Body of pancreas (tissue), 4 donors: ENCODE data around the gene ADIPOR1. TPM values are rescaled to one million over a fixed set of nuclear protein-coding genes. Genes with fewer than 3 reads are reported as not detected.
"Not testable (repeated sequence)": the region's sequence is repeated elsewhere in the genome, so short reads cannot be mapped to it uniquely, and the experiment has no call there.

ENCODE experiments used
- ATAC-seq: fragments of 150-250 bp; one replicate; pipeline ENCODE4 v1.9.1; 2016
- DNase-seq, 4 donors: peaks; one replicate each; pipeline ENCODE4 v3.0.0-alpha.2; 2019
- H3K27ac ChIP-seq, 4 donors: fragments of 200-600 bp; sonication (generic); 1 replicate in 3 of 4; 2 replicates in 1 of 4; pipeline versions ENCODE4 v1.5.1 to v1.6.1; 2016 to 2019; ENCODE audit warnings: mild to moderate bottlenecking in 1 of 4, mixed read lengths in 1 of 4, moderate library complexity in 1 of 4
- H3K27me3 ChIP-seq, 2 donors: fragments of 200-600 bp; sonication (generic); one replicate each; pipeline ENCODE4 v1.6.0; 2016; ENCODE audit warnings: mild to moderate bottlenecking in 1 of 2
- H3K36me3 ChIP-seq, 2 donors: fragments of 200-600 bp; sonication (generic); replicated peaks in 1 of 2; 2 replicates each; pipeline ENCODE4 v1.5.1; 2016; ENCODE audit warnings: low read depth in 2 of 2; ENCODE audit not compliant: insufficient read depth in 1 of 2
- H3K4me1 ChIP-seq: fragments of 200-600 bp; sonication (generic); one replicate; pipeline ENCODE4 v1.6.0; 2016
- H3K4me3 ChIP-seq, 2 donors: fragments of 200-600 bp; sonication (generic); 1 replicate in 1 of 2; 2 replicates in 1 of 2; pipeline ENCODE4 v1.5.1; 2016 to 2019
- H3K9me3 ChIP-seq, 3 donors: fragments of 200-600 bp; sonication (generic); 1 replicate in 2 of 3; 2 replicates in 1 of 3; pipeline ENCODE4 v1.5.1; 2016
- CTCF ChIP-seq, 7 experiments: fragments of 450-650 bp in 4 of 7; fragments of 200-600 bp in 3 of 7; sonication (generic) in 3 of 7; IDR thresholded peaks; one replicate each; pipeline ENCODE4 v1.5.1; 2016 to 2019; ENCODE audit warnings: antibody characterized with exemption in 7 of 7
- POLR2A ChIP-seq, 3 donors: fragments of 450-650 bp; IDR thresholded peaks; one replicate each; pipeline ENCODE4 v1.6.1; 2016; ENCODE audit warnings: antibody characterized with exemption in 3 of 3, mild to moderate bottlenecking in 2 of 3
- WGBS, 2 donors: methylation state at CpG; one replicate each; pipeline ENCODE4 v1.1.5; 2017; 5-methylcytosine and 5-hydroxymethylcytosine counted together
- intact Hi-C: fragments of 100-400 bp; cut with DNase I; formaldehyde crosslinking; loops from one replicate; pipeline ENCODE4 v1.15.1; 2023
- small RNA-seq: library from RNA; depleted of rRNA; stranded (forward); fragments of <200 nt; gene quantifications from one replicate; pipeline ENCODE3, GENCODE V24; 2016
- total RNA-seq, 2 donors: library from RNA; depleted of rRNA; stranded (reverse); fragments of >200 nt; gene quantifications; one replicate each; pipeline ENCODE4 v1.1.0, GENCODE V29; 2016

ADIPOR1 gene
- total RNA-seq, 2 donors from 2014 or later: 38.6 to 52.4 TPM

DNA sequence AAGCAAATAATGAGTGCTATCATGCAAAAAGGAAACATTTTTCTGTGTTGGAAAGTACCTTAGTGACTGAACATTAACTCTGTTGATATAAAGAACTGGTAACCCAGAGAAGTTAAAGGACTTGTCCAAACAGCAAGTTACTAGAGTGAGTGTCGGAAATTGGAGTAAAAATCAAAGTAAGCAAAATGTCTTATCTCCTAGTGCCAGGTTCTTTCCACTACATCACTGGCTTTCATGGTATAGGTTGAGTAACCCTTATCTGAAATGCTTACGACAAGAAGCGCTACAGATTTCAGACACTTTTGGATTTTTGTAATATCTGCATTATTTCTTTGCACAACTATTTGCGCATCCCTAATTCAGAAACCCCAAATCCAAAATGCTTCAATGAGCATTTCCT lies 52.8 kb downstream of the ADIPOR1 start:
- peaks cover 0 to 30% of the 10 kb centered on the region in 2 donors for H3K36me3 ChIP-seq
- no peak for ATAC-seq
- WGBS, 2 donors: 54 to 72% methylated on average over 4 of the region's 4 CpGs

GRCh38 chr1:202903808-202904207 lies 54.3 kb downstream of the ADIPOR1 start:
- intact Hi-C loops, H3K9me3 ChIP-seq, H3K27ac ChIP-seq, DNase-seq, H3K4me1 ChIP-seq, H3K4me3 ChIP-seq, ATAC-seq, H3K27me3 ChIP-seq: not testable (repeated sequence)
- WGBS, 2 donors: 93 to 94% methylated on average over 5 of the region's 5 CpGs
- H3K36me3 ChIP-seq: peaks cover 0 to 22% of the 10 kb centered on the region in 2 donors

More for the DNA sequence above, 52.8 kb downstream of the ADIPOR1 start:
- TF ChIP-seq POLR2A (IDR thresholded peaks at IDR 0.05) (no peak), CTCF (IDR thresholded peaks at IDR 0.05) (no peak)
- Histone ChIP-seq H3K27me3 (no peaks in the 10 kb centered on the region), H3K9me3 (no peaks in the 10 kb centered on the region), H3K27ac (no peak overlapping the region), H3K4me1 (no peaks in the 10 kb centered on the region), H3K4me3 (no peak overlapping the region)
- intact Hi-C loops: no loop called here
- DNase-seq: no peak

DNA sequence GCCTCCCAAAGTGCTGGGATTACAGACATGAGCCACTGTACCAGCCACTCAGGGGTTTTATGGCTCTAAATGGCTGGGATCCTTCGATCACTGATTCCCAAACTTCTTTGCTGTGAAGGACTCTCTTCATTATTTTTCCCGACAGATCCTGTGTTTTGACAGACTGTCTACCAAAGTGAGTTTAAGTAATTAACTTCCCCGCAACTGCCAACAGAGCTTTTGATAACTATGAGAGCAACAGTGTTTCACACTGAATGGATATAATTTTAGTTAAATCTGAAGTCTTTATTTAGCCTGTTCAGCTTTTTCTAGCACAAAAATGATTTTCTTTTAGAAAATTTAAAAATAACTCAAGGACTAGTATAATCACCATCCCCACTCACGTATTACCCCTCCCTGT lies 56.6 kb downstream of the ADIPOR1 start:
- intact Hi-C loops: no loop called here
- 94 to 96% methylated on average over 4 of the region's 4 CpGs for WGBS, 2 donors

GRCh38 chr1:202892501-202892900 lies 65.6 kb downstream of the ADIPOR1 start:
- Histone ChIP-seq H3K36me3 (peaks cover 11 to 26% of the 10 kb centered on the region in 2 donors), H3K27me3 (no peaks in the 10 kb centered on the region), H3K4me1 (peaks cover 10% of the 10 kb centered on the region), H3K9me3 (no peaks in the 10 kb centered on the region), H3K4me3 (no peak overlapping the region), H3K27ac (no peak overlapping the region)
- TF ChIP-seq CTCF (IDR thresholded peaks at IDR 0.05) (no peak), POLR2A (IDR thresholded peaks at IDR 0.05) (no peak)
- ATAC-seq: no peak
- DNase-seq: no peak
- WGBS, 2 donors: 96 to 99% methylated on average over 7 of the region's 7 CpGs
- intact Hi-C loops: no loop called here

More for the DNA sequence above, 56.6 kb downstream of the ADIPOR1 start:
- no peak for ATAC-seq
- H3K4me3 ChIP-seq: no peak overlapping the region
- no peaks in the 10 kb centered on the region for H3K9me3 ChIP-seq
- peaks cover 0 to 14% of the 10 kb centered on the region in 2 donors for H3K36me3 ChIP-seq
- H3K27me3 ChIP-seq: no peaks in the 10 kb centered on the region
- no peaks in the 10 kb centered on the region for H3K4me1 ChIP-seq
- TF ChIP-seq CTCF (IDR thresholded peaks at IDR 0.05) (no peak), POLR2A (IDR thresholded peaks at IDR 0.05) (no peak)
- DNase-seq: no peak
- H3K27ac ChIP-seq: no peak overlapping the region

Small RNA genes lying within 50 kb of the gene (small RNA-seq; reads per million reads assigned to genes)
- not detected for gene RF00019

Other genes with a start within 250 kb of the ADIPOR1 start
- gene SYT2, start 247.9 kb downstream of the ADIPOR1 start, total RNA-seq: not detected
- 10 to 100 TPM; 28.7 to 36.8 TPM for gene KDM5B, start 149.9 kb downstream of the ADIPOR1 start, total RNA-seq
- gene PCAT6, start 147.4 kb downstream of the ADIPOR1 start, total RNA-seq: not detected
- 1 to 10 TPM; 2.6 to 4.0 TPM for gene RABIF, start 69.2 kb downstream of the ADIPOR1 start, total RNA-seq
- gene KLHL12, start 31.1 kb downstream of the ADIPOR1 start, total RNA-seq: 10 to 100 TPM; 15.3 to 21.8 TPM
- 10 to 100 TPM; 23.4 to 32.4 TPM for gene CYB5R1, start 8.9 kb upstream of the ADIPOR1 start, total RNA-seq
- 10 to 100 TPM; 47.7 to 86.7 TPM for gene TMEM183A, start 49.1 kb upstream of the ADIPOR1 start, total RNA-seq
- gene PPFIA4, start 68.2 kb upstream of the ADIPOR1 start, total RNA-seq: not detected
- gene MYOG, start 127.7 kb upstream of the ADIPOR1 start, total RNA-seq: not detected
- 10 to 100 TPM; 16.1 to 21.1 TPM for gene ADORA1, start 169.4 kb upstream of the ADIPOR1 start, total RNA-seq
- not detected for gene MYBPH, start 217.5 kb upstream of the ADIPOR1 start, total RNA-seq
- gene CHI3L1, start 228.4 kb upstream of the ADIPOR1 start, total RNA-seq: 1 to 10 TPM; 5.4 to 8.2 TPM